Fibroblast of skin of abdomen (primary cell): Measurements from ENCODE around the gene SEMA3G.

Experiments used
- DNase-seq: peaks from one replicate; pipeline ENCODE4 v3.0.0-alpha.2; 2013

The SEMA3G gene

DNA sequence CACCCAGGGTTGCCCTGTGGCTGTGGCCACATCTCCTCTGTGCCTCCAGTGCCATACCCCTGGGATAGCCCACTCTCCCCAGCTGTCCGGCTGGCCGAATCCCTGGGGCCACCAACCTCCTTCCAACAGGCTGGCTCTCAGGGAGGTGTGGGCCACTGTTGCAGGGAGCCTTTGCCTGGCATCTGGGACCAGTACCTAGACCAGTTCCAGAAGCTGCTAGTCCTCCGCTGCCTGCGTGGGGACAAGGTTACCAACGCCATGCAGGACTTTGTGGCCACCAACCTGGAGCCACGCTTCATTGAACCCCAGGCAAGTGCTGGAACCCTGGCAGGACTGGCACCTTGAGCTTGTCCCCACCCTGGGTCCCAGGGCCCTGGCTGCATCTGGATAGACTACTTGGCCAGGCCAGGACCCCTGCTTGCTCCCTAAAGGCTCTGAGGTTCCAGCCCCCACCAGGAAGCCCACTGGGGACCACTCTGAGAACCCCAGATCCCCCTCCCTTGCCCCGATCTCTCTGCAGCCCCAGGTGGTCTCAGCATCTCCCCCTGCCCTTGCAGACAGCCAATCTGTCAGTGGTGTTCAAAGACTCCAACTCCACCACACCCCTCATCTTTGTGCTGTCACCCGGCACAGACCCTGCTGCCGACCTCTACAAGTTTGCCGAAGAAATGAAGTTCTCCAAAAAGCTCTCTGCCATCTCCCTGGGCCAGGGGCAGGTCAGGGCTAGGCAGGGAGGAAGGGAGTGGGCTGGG is 50.0 kb downstream of the SEMA3G start:
- no peak for DNase-seq

DNA sequence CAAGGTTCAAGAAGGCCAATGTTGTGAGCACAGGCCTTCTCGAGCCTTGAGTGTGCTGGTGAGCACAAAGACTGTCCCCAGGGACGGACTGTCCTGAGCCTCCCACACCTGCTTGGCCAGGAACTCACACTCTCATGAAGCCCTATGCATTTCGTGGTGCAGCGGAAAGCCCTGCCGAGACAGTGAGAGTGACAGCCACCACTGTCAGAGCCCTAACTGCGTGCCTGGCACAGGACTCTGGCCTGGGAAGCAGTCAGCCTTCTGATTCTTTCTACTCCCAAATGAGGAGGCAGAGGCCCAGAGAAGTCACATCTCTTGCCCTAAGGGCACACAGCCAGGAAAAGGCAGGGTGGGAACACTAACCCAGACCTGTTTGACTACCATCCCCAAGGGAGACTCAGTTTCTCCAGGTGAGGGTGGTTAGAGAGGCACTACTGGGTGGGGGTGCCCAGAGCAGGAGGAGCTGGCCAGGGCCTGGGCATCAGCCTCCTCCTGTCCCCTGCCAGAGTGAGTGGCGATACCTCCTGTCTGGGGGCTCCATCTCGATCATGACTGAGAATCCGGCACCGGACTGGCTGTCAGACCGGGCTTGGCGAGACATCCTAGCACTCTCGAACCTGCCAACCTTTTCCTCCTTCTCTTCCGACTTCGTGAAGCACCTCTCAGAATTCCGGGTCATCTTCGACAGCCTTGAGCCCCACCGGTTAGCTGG is 50.8 kb downstream of the SEMA3G start:
- DNase-seq, result no peak

DNA sequence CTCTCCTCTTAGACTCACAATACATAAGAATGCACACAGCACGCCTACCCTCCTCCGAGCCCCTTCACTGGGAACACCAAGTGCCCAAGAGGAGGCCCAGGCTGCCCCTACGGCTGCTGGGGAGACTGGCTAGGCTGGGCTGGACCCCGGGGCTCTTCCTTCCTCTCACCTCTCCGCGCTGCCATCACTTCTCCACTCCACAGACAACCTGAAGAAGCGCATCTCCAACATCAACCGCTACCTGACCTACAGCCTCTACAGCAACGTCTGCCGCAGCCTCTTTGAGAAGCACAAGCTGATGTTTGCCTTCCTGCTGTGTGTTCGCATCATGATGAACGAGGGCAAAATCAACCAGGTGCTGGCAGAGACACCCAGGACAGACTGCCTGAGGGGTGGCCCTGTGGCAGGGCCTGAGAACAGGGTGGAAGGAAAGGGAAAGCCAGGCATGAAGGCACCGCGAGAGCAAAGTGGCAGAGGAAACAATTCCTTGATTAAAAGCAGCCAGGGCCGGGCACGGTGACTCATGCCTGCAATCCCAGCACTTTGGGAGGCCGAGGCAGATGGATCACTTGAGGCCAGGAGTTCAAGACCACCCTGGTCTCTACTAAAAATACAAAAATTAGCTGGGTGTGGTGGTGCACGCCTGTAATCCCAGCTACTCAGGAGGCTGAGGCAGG is 51.6 kb downstream of the SEMA3G start:
- DNase-seq, result no peak

- no peak for DNase-seq
These were observed 52.5 kb downstream of the SEMA3G start for GRCh38 chr3:52392216-52392930.

DNA sequence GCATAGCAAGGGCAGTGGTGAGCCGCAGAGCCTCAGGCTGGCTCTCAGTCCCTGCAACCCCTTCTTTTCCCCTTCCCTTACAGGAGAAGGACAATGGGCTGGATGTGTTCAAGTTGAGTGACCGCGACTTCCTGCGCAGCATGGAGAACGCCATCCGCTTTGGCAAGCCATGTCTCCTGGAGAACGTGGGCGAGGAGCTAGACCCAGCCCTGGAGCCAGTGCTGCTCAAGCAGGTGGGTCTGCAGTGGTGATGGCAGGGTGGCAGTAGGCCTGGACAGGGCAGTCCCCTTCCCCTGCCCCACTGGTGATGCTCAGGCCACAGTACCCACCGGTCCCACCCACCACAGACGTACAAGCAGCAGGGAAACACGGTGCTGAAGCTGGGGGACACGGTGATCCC is 53.8 kb downstream of the SEMA3G start:
- no peak for DNase-seq

DNA sequence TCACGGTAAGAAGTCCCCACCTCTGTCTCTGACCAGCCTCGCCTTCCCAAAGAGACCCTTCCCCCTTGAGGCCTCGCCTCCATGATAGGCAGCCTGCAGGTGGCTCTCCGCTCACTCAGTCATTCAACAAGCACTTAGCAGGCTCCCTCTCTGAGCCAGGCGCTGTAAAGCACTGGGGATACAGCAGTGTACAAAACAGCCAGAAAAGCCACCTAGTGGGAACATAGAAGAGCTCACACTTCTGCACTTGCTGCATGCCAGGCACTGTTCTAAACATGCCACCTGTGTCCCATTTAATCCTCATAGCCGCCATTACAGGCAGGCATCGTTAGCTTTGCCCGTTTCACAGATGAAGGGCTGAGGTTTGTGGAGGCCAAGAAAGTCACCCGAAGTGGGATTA is 56.0 kb downstream of the SEMA3G start:
- no peak for DNase-seq

DNA sequence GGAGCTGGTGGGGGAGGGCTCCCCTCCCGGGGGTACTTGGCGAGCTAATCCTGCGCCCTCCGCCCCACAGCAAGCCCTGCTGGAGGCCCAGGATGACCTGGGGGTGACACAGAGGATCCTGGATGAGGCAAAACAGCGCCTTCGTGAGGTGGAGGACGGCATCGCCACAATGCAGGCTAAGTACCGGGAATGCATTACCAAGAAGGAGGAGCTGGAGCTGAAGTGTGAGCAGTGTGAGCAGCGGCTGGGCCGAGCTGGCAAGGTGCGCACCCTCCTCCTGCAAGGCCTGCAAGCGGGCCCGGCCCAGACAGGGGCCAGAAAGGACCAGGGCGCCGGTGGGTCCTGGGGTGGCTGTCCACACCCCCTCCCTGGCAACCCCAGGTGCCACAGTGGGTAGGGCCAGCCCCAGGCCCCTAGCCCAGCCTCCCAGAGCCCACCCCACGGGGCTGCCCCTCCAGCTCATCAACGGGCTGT is 56.5 kb downstream of the SEMA3G start:
- no peak for DNase-seq

GRCh38 chr3:52387481-52387880 is 57.4 kb downstream of the SEMA3G start:
- DNase-seq, result no peak

DNA sequence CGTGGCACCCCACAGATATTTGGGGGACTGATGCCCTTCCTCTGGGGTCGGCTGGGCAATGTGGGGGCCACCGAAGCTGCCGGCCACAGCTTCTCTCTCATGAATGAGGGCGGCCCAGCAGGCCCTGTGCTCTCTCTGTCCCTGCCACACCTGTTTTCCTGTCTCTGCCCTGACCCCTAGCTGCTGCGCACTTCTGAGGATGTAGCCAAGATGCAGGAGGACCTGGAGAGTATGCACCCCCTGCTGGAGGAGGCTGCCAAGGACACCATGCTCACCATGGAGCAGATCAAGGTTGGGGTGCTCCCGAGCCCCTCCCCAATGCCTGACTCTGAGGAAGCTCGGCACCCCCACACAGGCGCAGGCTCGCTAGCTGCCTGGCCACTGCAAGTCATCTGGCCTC is 59.7 kb downstream of the SEMA3G start:
- peak; percentile 18 for DNase-seq

DNA sequence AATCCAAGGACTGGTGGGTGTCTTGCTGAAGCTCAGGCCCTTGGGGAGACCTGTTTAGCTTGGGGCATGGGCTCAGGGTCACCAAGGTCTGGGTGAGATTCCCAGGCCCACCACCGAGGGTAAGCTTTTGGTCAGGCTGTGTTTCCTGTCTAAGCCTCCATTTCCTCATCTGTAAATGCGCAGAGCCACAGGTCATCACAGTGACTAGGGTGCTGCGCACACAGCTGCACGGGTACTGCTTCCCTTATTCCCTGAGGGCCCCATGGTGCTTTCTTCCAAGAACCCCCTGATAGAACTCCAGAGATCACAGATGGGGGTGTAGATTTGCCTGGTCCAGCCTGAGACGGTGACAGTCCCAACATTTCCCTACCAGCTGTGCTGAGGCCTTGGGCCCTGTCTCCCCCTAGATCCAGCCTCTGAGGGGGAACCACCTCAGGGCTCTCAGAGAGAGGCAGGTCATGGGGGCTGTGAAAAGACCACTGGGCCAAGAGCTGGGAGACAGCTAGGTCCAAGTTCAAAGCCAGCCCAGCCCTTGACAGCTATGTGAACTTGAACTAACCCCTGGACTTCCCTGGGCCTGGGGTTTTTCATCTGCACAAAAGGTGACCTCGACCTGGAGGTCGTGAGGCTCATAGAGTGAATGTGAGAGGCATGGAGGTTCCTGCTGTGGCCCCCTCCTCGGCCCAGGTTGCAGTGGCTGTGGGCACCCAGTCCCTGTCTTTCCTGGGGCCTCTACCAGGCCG is 60.7 kb downstream of the SEMA3G start:
- no peak for DNase-seq

- no peak for DNase-seq
These were observed 61.5 kb downstream of the SEMA3G start for GRCh38 chr3:52383446-52383845.
